Skeletal muscle satellite cell (primary cell): Measurements from ENCODE around the gene CAPZA2.
"Not testable (repeated sequence)": the region's sequence is repeated elsewhere in the genome, so short reads cannot be mapped to it uniquely, and the experiment has no call there.

Experiments used
- H3K27me3 ChIP-seq: 2 replicates; pipeline ENCODE4 v1.7.0; 2013; ENCODE audit warnings: low read length; ENCODE audit not compliant: control insufficient read depth, insufficient read depth
- H3K36me3 ChIP-seq: 2 replicates; pipeline ENCODE4 v1.7.0; 2013; ENCODE audit warnings: mild to moderate bottlenecking, control low read depth, low read length; ENCODE audit not compliant: insufficient read depth
- H3K4me1 ChIP-seq: 2 replicates; pipeline ENCODE4 v1.7.0; 2013; ENCODE audit warnings: low read length; ENCODE audit not compliant: control insufficient read depth, insufficient read depth
- H3K4me2 ChIP-seq: 2 replicates; pipeline ENCODE4 v1.7.0; 2013; ENCODE audit warnings: mild to moderate bottlenecking, low read length
- H3K4me3 ChIP-seq: 2 replicates; pipeline ENCODE4 v1.7.0; 2013; ENCODE audit warnings: low read length
- H3K9ac ChIP-seq: 2 replicates; pipeline ENCODE4 v1.7.0; 2013; ENCODE audit warnings: mild to moderate bottlenecking, low read depth, low read length, moderate library complexity
- H3K9me3 ChIP-seq: replicated peaks from 2 replicates; pipeline ENCODE4 v1.7.0; 2013; ENCODE audit warnings: mild to moderate bottlenecking, control low read depth, low read length

CAPZA2 gene

GRCh38 chr7:116957874-116958273, 95.5 kb downstream of the CAPZA2 start:
- Histone ChIP-seq H3K27me3 (no peaks in the 10 kb centered on the region), H3K4me3 (no peak overlapping the region), H3K9me3 (no peaks in the 10 kb centered on the region), H3K4me1 (peaks cover 11% of the 10 kb centered on the region), H3K4me2 (no peak overlapping the region), H3K36me3 (no peaks in the 10 kb centered on the region), H3K9ac (no peak overlapping the region)

- H3K4me3 ChIP-seq, H3K36me3 ChIP-seq, H3K4me1 ChIP-seq, H3K9me3 ChIP-seq, H3K9ac ChIP-seq, H3K4me2 ChIP-seq, H3K27me3 ChIP-seq: not testable (repeated sequence)
These were observed 99.7 kb downstream of the CAPZA2 start for GRCh38 chr7:116961966-116962673.

- Histone ChIP-seq H3K4me3 (no peak overlapping the region), H3K9me3 (no peaks in the 10 kb centered on the region), H3K9ac (no peak overlapping the region), H3K27me3 (no peaks in the 10 kb centered on the region), H3K4me2 (no peak overlapping the region), H3K4me1 (no peaks in the 10 kb centered on the region), H3K36me3 (no peaks in the 10 kb centered on the region)
These were observed 100.8 kb downstream of the CAPZA2 start for GRCh38 chr7:116963234-116963633.

DNA sequence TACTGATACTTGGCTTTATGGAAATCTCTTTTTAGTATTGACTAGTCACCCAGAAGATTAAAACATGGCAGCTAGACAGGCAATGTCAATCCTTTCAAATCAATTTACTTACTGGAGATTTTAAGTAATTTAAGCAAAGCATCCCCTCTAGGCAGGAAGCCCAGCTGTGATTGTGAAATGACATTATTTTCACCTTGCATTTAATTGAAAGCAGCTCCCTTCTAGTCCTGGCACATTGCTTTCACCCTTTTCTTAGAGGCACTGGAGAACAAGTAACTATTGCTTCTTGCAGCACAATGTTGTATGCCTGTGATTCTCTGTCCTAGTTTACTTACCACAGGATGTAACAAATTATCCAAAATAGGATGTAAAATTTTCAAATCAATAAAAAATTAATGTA, 104.2 kb downstream of the CAPZA2 start:
- Histone ChIP-seq H3K4me1 (no peaks in the 10 kb centered on the region), H3K4me3 (no peak overlapping the region), H3K4me2 (no peak overlapping the region), H3K36me3 (no peaks in the 10 kb centered on the region), H3K9me3 (no peaks in the 10 kb centered on the region), H3K27me3 (no peaks in the 10 kb centered on the region), H3K9ac (no peak overlapping the region)

- Histone ChIP-seq H3K4me3 (no peak overlapping the region), H3K9me3 (no peaks in the 10 kb centered on the region), H3K9ac (no peak overlapping the region), H3K4me1 (no peaks in the 10 kb centered on the region), H3K27me3 (no peaks in the 10 kb centered on the region), H3K36me3 (no peaks in the 10 kb centered on the region), H3K4me2 (no peak overlapping the region)
These were observed 105.0 kb downstream of the CAPZA2 start for GRCh38 chr7:116967254-116967922.

DNA sequence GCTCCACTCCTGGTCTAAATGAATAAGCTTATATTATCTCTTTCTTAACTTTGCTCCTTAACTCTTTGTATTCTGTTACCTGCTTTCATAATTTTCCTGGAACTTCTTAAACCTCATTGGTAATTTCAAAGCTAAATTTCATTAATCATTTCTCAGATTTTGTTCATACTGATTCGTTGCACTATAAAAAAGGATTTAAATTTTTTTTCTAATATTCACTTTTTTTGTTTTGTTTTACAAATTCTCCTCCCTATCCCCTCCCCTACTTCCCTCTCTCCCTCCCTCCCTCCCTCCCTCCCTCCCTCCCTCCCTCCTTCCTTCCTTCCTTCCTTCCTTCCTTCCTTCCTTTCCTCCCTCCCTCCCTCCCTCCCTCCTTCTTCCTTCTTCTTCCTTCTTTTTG, 105.6 kb downstream of the CAPZA2 start:
- H3K27me3 ChIP-seq = no peaks in the 10 kb centered on the region
- no peaks in the 10 kb centered on the region for H3K4me1 ChIP-seq
- H3K9me3 ChIP-seq = no peaks in the 10 kb centered on the region

DNA sequence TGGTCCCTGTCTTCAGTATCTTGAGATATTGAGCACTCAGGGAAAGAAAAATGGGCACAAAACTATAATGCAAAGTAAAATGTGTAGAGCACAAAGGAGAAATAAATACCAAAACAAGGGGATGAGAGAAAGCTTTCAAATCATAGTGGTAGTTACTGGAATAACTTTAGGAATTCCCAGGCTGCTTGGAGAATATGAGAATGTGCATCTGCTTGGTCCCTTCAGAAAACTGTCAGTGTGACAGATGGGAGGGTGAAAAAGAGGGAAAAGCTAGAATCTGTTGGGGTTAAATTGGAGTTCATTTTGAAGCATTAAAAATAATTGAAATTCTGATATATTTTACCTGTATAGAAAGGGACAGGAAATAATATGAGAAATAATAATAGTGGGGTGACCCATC, 106.2 kb downstream of the CAPZA2 start:
- Histone ChIP-seq H3K4me3 (no peak overlapping the region), H3K9ac (no peak overlapping the region), H3K9me3 (no peaks in the 10 kb centered on the region), H3K36me3 (no peaks in the 10 kb centered on the region), H3K4me2 (no peak overlapping the region), H3K27me3 (no peaks in the 10 kb centered on the region), H3K4me1 (no peaks in the 10 kb centered on the region)

More for the DNA sequence above, 105.6 kb downstream of the CAPZA2 start:
- Histone ChIP-seq H3K4me2 (no peak overlapping the region), H3K4me3 (no peak overlapping the region), H3K36me3 (no peaks in the 10 kb centered on the region), H3K9ac (no peak overlapping the region)

- no peak overlapping the region for H3K9ac ChIP-seq
- H3K4me1 ChIP-seq = no peaks in the 10 kb centered on the region
- H3K4me2 ChIP-seq = no peak overlapping the region
- H3K4me3 ChIP-seq = no peak overlapping the region
- no peaks in the 10 kb centered on the region for H3K36me3 ChIP-seq
- no peaks in the 10 kb centered on the region for H3K27me3 ChIP-seq
- no peaks in the 10 kb centered on the region for H3K9me3 ChIP-seq
These were observed 107.0 kb downstream of the CAPZA2 start for GRCh38 chr7:116969371-116969902.

- Histone ChIP-seq H3K9ac (no peak overlapping the region), H3K9me3 (no peaks in the 10 kb centered on the region), H3K4me3 (no peak overlapping the region), H3K4me1 (no peaks in the 10 kb centered on the region), H3K4me2 (no peak overlapping the region), H3K27me3 (no peaks in the 10 kb centered on the region), H3K36me3 (no peaks in the 10 kb centered on the region)
These were observed 108.0 kb downstream of the CAPZA2 start for GRCh38 chr7:116970238-116970910.

DNA sequence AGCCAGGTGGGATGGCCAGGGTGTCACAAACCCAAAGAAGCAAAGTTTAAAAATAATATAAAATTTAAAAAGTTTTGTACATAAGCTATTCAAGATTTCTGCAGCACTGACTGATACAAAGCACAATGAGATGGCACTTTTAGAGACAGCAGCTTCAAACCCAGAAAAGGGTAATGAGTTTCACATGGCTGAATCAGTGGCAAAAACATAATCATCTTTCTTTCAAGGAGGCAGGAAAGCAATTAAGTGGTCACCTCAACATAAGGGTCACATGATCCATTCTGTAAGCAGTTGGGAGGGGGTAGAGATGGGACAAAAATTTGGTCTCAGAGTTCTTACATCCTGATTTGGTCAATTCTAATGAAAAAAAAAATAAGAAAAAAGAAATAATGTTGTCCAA, 108.8 kb downstream of the CAPZA2 start:
- H3K9ac ChIP-seq, H3K4me2 ChIP-seq, H3K4me3 ChIP-seq, H3K9me3 ChIP-seq, H3K27me3 ChIP-seq, H3K36me3 ChIP-seq, H3K4me1 ChIP-seq: not testable (repeated sequence)
